Measurements from ENCODE around the gene RANBP3.

RANBP3 gene

DNA sequence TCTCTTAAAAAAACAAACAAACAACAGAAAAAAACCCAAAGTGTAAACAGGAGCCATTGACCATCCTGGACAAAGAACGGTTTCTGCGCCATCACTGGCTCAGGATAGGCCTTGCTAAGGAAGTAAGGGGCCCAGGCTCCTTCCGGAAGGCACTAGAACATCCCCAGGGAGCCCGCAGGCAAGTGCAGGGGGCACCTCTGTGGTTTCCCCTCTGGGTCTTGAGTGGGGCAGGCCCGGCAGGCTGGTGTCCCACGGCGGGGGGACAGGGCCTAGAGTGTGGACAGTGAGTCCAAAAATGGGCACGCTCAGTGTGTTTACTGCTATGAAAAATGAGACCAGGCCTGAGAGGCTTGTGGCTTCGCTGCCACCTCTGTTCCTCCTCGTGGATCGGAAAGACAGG is 14.8 kb upstream of the RANBP3 start:
- no peak overlapping the region for H3K4me2 ChIP-seq (ENCODE audit: low read depth, low read length)
- H3K4me1 ChIP-seq (ENCODE audit: low read length): peaks cover 7% of the 10 kb centered on the region
- H3K79me2 ChIP-seq (ENCODE audit: low read length): no peaks in the 10 kb centered on the region
- H3K9me2 ChIP-seq (replicated peaks; ENCODE audit: insufficient read depth, low read length): no peaks in the 10 kb centered on the region
- H3K27me3 ChIP-seq (replicated peaks; ENCODE audit: insufficient read depth, low read length): peaks cover 56% of the 10 kb centered on the region
- no peak overlapping the region for H2AFZ ChIP-seq (ENCODE audit: low read length)
- H3K9me3 ChIP-seq (replicated peaks; ENCODE audit: insufficient read depth, low read length): no peaks in the 10 kb centered on the region
- DNase-seq: no peak
- no peaks in the 10 kb centered on the region for H3K36me3 ChIP-seq (replicated peaks; ENCODE audit: insufficient read depth, low read length)
- TF ChIP-seq CTCF (IDR thresholded peaks at IDR 0.05; ENCODE audit: low read length) (no peak), EZH2 (optimal IDR thresholded peaks at IDR 0.05; ENCODE audit: low read depth, low read length) (no peak), EZH2phosphoT487 (IDR thresholded peaks at IDR 0.05; ENCODE audit: low read length) (no peak)
- H3K27ac ChIP-seq (ENCODE audit: low read length): no peak overlapping the region
- H3K9ac ChIP-seq (ENCODE audit: low read length): no peak overlapping the region
- H3F3A ChIP-seq (ENCODE audit: insufficient read depth, low read length): no peaks in the 10 kb centered on the region
- H3K4me3 ChIP-seq (ENCODE audit: low read length): no peak overlapping the region
- no peaks in the 10 kb centered on the region for H4K20me1 ChIP-seq (ENCODE audit: insufficient read depth, low read length)

DNA sequence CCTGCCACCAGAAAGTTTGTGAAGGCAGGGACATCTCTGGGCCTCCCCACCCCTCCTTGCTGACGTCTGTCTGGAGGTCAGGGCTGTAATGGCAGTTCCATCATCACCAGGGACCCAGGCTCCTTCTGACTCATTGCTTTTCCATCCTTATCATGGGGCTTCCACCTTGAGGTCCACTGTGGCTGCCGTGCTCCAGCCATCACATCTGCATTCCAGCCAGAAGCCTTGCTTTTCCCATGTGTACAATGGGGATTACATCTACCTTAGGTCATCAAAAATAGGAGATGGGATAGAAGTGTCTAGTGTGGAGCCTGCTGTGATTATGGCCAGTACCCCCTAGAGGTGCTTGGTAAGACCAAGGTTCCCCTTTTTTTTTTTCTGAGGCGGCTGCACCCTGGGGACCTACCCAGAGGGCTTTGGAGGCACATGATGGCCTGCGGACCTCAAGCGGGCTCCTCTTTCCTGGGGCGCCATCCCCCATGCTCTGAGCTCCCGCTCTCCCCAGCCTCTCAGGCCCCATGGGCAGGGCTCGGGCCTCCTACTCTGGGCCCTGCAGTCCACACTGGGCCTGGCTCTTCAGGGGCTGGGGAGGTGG is 13.4 kb upstream of the RANBP3 start:
- Histone ChIP-seq H3F3A (ENCODE audit: insufficient read depth, low read length) (no peaks in the 10 kb centered on the region), H3K9me3 (replicated peaks; ENCODE audit: insufficient read depth, low read length) (no peaks in the 10 kb centered on the region), H2AFZ (ENCODE audit: low read length) (no peak overlapping the region), H3K4me1 (ENCODE audit: low read length) (peaks cover 7% of the 10 kb centered on the region), H3K36me3 (replicated peaks; ENCODE audit: insufficient read depth, low read length) (no peaks in the 10 kb centered on the region), H3K4me3 (ENCODE audit: low read length) (no peak overlapping the region), H3K4me2 (ENCODE audit: low read depth, low read length) (no peak overlapping the region), H3K27me3 (replicated peaks; ENCODE audit: insufficient read depth, low read length) (peaks cover 43% of the 10 kb centered on the region), H3K27ac (ENCODE audit: low read length) (no peak overlapping the region), H3K9me2 (replicated peaks; ENCODE audit: insufficient read depth, low read length) (no peaks in the 10 kb centered on the region), H3K79me2 (ENCODE audit: low read length) (no peaks in the 10 kb centered on the region), H4K20me1 (ENCODE audit: insufficient read depth, low read length) (no peaks in the 10 kb centered on the region), H3K9ac (ENCODE audit: low read length) (no peak overlapping the region)
- no peak for TF ChIP-seq EZH2 (optimal IDR thresholded peaks at IDR 0.05; ENCODE audit: low read depth, low read length)
- no peak for TF ChIP-seq CTCF (IDR thresholded peaks at IDR 0.05; ENCODE audit: low read length)
- no peak for TF ChIP-seq EZH2phosphoT487 (IDR thresholded peaks at IDR 0.05; ENCODE audit: low read length)
- DNase-seq: no peak

- H4K20me1 ChIP-seq (ENCODE audit: insufficient read depth, low read length): no peaks in the 10 kb centered on the region
- peak overlapping the region; percentile 33; the same call in 1 of the 2 replicates for H3K9ac ChIP-seq (ENCODE audit: low read length)
- TF ChIP-seq CTCF (IDR thresholded peaks at IDR 0.05; ENCODE audit: low read length) (no peak), EZH2 (optimal IDR thresholded peaks at IDR 0.05; ENCODE audit: low read depth, low read length) (no peak), EZH2phosphoT487 (IDR thresholded peaks at IDR 0.05; ENCODE audit: low read length) (no peak)
- H3K4me1 ChIP-seq (ENCODE audit: low read length): peaks cover 7% of the 10 kb centered on the region
- H3K79me2 ChIP-seq (ENCODE audit: low read length): no peaks in the 10 kb centered on the region
- H3K9me2 ChIP-seq (replicated peaks; ENCODE audit: insufficient read depth, low read length): no peaks in the 10 kb centered on the region
- H3K9me3 ChIP-seq (replicated peaks; ENCODE audit: insufficient read depth, low read length): no peaks in the 10 kb centered on the region
- H2AFZ ChIP-seq (ENCODE audit: low read length): peak overlapping the region; percentile 99
- peak overlapping the region; percentile 69 for H3K4me3 ChIP-seq (ENCODE audit: low read length)
- no peak overlapping the region for H3K27ac ChIP-seq (ENCODE audit: low read length)
- peaks cover 37% of the 10 kb centered on the region for H3K27me3 ChIP-seq (replicated peaks; ENCODE audit: insufficient read depth, low read length)
- peak; percentile 55 for DNase-seq
- H3K36me3 ChIP-seq (replicated peaks; ENCODE audit: insufficient read depth, low read length): no peaks in the 10 kb centered on the region
- H3K4me2 ChIP-seq (ENCODE audit: low read depth, low read length): peak overlapping the region; percentile 88; the same call in 1 of the 2 replicates
- H3F3A ChIP-seq (ENCODE audit: insufficient read depth, low read length): no peaks in the 10 kb centered on the region
Observed at GRCh38 chr19:5990289-5990797, 12.4 kb upstream of the RANBP3 start.

Measured in MM.1S (cell line).